IMR-90 (cell line): ENCODE measurements around the gene KLK8. TPM values are rescaled to one million over a fixed set of nuclear protein-coding genes. Genes with fewer than 3 reads are reported as not detected.

Source experiments
- ATAC-seq: fragments of 200-7000 bp; cut with Tn5 transposase; 2 replicates; pipeline ENCODE4 v1.9.1; 2020; ENCODE audit warnings: low read depth, mild to moderate bottlenecking, moderate library complexity
- BruUV-seq: library from RNA; stranded (reverse); fragments of 400-500 nt; replicated peaks from 2 replicates; lab custom pipeline; 2021; lab: Mats Ljungman, UMichigan
- CTCF ChIA-PET: fragments of 300-600 bp; formaldehyde crosslinking; extraction: SDS; loops from one replicate; lab custom pipeline; 2021; ENCODE audit warnings: antibody characterized with exemption; lab: Yijun Ruan, JAX
- POLR2A ChIA-PET: fragments of 300-600 bp; sonication (Branson Sonifier 250); formaldehyde crosslinking; loops from one replicate; lab custom pipeline; 2022; ENCODE audit warnings: antibody characterized with exemption; ENCODE audit not compliant: unreplicated experiment; lab: Charles Lee
- DNase-seq: peaks from one replicate; pipeline ENCODE4 v3.0.0; 2013
- H2AFZ ChIP-seq: replicated peaks from 2 replicates; pipeline ENCODE3; 2013; ENCODE audit warnings: low read length, mild to moderate bottlenecking; ENCODE audit not compliant: poor library complexity
- H2AK5ac ChIP-seq: 2 replicates; pipeline ENCODE4 v1.6.1; 2013; ENCODE audit warnings: low read depth, low read length, inconsistent platforms
- H2AK9ac ChIP-seq: replicated peaks from 2 replicates; pipeline ENCODE3; 2013; ENCODE audit warnings: mild to moderate bottlenecking, low read depth, low read length, moderate library complexity; ENCODE audit not compliant: poor library complexity
- H2BK120ac ChIP-seq: 2 replicates; pipeline ENCODE4 v1.6.1; 2013; ENCODE audit warnings: low read depth, low read length, inconsistent platforms
- H2BK15ac ChIP-seq: 3 replicates; pipeline ENCODE4 v1.6.1; 2013; ENCODE audit warnings: low read depth, low read length, inconsistent platforms
- H2BK20ac ChIP-seq: 2 replicates; pipeline ENCODE4 v1.6.1; 2013; ENCODE audit warnings: low read depth, mild to moderate bottlenecking, inconsistent platforms, low read length, moderate library complexity
- H2BK5ac ChIP-seq: 2 replicates; pipeline ENCODE4 v1.6.1; 2013; ENCODE audit warnings: mild to moderate bottlenecking, low read depth, low read length, inconsistent platforms; ENCODE audit not compliant: poor library complexity, severe bottlenecking
- H3K14ac ChIP-seq: replicated peaks from 2 replicates; pipeline ENCODE4 v1.6.1; 2013; ENCODE audit warnings: low read depth, low read length, inconsistent platforms
- H3K18ac ChIP-seq: 2 replicates; pipeline ENCODE4 v1.6.1; 2013; ENCODE audit warnings: low read depth, low read length, control low read depth
- H3K23ac ChIP-seq: 2 replicates; pipeline ENCODE4 v1.6.1; 2013; ENCODE audit warnings: low read depth, low read length, inconsistent platforms
- H3K27ac ChIP-seq: 2 replicates; pipeline ENCODE4 v1.5.1; 2013; ENCODE audit warnings: mild to moderate bottlenecking, control low read depth, low read length; ENCODE audit not compliant: insufficient read depth
- H3K27me3 ChIP-seq: 2 replicates; pipeline ENCODE4 v1.6.1; 2013; ENCODE audit warnings: low read length; ENCODE audit not compliant: control insufficient read depth, insufficient read depth
- H3K36me3 ChIP-seq: 2 replicates; pipeline ENCODE4 v1.6.1; 2013; ENCODE audit warnings: low read length, mixed read lengths; ENCODE audit not compliant: control insufficient read depth, insufficient read depth
- H3K4ac ChIP-seq: 2 replicates; pipeline ENCODE4 v1.6.1; 2013; ENCODE audit warnings: low read depth, low read length, inconsistent platforms
- H3K4me1 ChIP-seq: 2 replicates; pipeline ENCODE4 v1.6.1; 2013; ENCODE audit warnings: low read length, mixed read lengths; ENCODE audit not compliant: control insufficient read depth, insufficient read depth
- H3K4me2 ChIP-seq: 2 replicates; pipeline ENCODE4 v1.6.1; 2013; ENCODE audit warnings: low read depth, mild to moderate bottlenecking, control low read depth, low read length, moderate library complexity
- H3K4me3 ChIP-seq: 2 replicates; pipeline ENCODE4 v1.5.1; 2013; ENCODE audit warnings: low read depth, mild to moderate bottlenecking, control low read depth, low read length, moderate library complexity; ENCODE audit not compliant: insufficient read depth
- H3K56ac ChIP-seq: 2 replicates; pipeline ENCODE4 v1.6.1; 2013; ENCODE audit warnings: low read length, inconsistent platforms; ENCODE audit not compliant: insufficient read depth; ENCODE audit errors: extremely low read depth
- H3K79me1 ChIP-seq, 2 experiments: 2 replicates each; pipeline ENCODE4 v1.6.1; 2013; ENCODE audit warnings: low read length in 2 of 2, inconsistent platforms in 1 of 2, low read depth in 1 of 2
- H3K9ac ChIP-seq: 2 replicates; pipeline ENCODE4 v1.6.1; 2013; ENCODE audit warnings: low read depth, low read length, control low read depth
- H3K9me1 ChIP-seq: 2 replicates; pipeline ENCODE4 v1.6.1; 2013; ENCODE audit warnings: low read length, inconsistent platforms; ENCODE audit not compliant: insufficient read depth
- H3K9me3 ChIP-seq: 2 replicates; pipeline ENCODE4 v1.6.1; 2013; ENCODE audit warnings: low read length; ENCODE audit not compliant: control insufficient read depth, insufficient read depth
- H4K20me1 ChIP-seq: 2 replicates; pipeline ENCODE4 v1.6.1; 2013; ENCODE audit warnings: low read length, inconsistent platforms; ENCODE audit not compliant: insufficient read depth
- H4K5ac ChIP-seq: 2 replicates; pipeline ENCODE4 v1.6.1; 2013; ENCODE audit warnings: mild to moderate bottlenecking, low read depth, low read length, control low read depth
- H4K8ac ChIP-seq, 2 experiments: 2 replicates each; pipeline ENCODE4 v1.6.1; 2013; ENCODE audit warnings: low read depth in 2 of 2, low read length in 2 of 2, control low read depth in 1 of 2, inconsistent platforms in 1 of 2
- H4K91ac ChIP-seq: 2 replicates; pipeline ENCODE4 v1.6.1; 2013; ENCODE audit warnings: low read depth, low read length, inconsistent platforms; ENCODE audit not compliant: insufficient read depth
- BHLHE40 ChIP-seq: fragments of 150-350 bp; IDR thresholded peaks from 2 replicates; pipeline ENCODE4 v1.6.1; 2016; ENCODE audit warnings: mild to moderate bottlenecking, low read depth, low read length
- CEBPB ChIP-seq: IDR thresholded peaks from 2 replicates; pipeline ENCODE4 v1.6.1; 2012; ENCODE audit warnings: low read depth, low read length, improper control_type of control experiment
- CHD1 ChIP-seq: IDR thresholded peaks from 2 replicates; pipeline ENCODE4 v1.6.1; 2012; ENCODE audit warnings: low read depth, low read length, improper control_type of control experiment
- FOS ChIP-seq: fragments of 150-350 bp; IDR thresholded peaks from 2 replicates; pipeline ENCODE4 v1.6.1; 2016; ENCODE audit warnings: low read depth, low read length
- MAFK ChIP-seq: IDR thresholded peaks from 2 replicates; pipeline ENCODE4 v1.6.1; 2012; ENCODE audit warnings: low read depth, low read length, improper control_type of control experiment
- MAZ ChIP-seq: IDR thresholded peaks from 2 replicates; pipeline ENCODE4 v1.6.1; 2012; ENCODE audit warnings: low read depth, mild to moderate bottlenecking, low read length, improper control_type of control experiment, moderate library complexity, borderline replicate concordance
- MXI1 ChIP-seq: IDR thresholded peaks from 2 replicates; pipeline ENCODE4 v1.6.1; 2012; ENCODE audit warnings: low read depth, mild to moderate bottlenecking, low read length, moderate library complexity, borderline replicate concordance
- NFE2L2 ChIP-seq: fragments of 150-350 bp; IDR thresholded peaks from 2 replicates; pipeline ENCODE4 v1.6.1; 2016; ENCODE audit warnings: low read depth, mild to moderate bottlenecking, low read length
- POLR2A ChIP-seq: IDR thresholded peaks from 2 replicates; pipeline ENCODE4 v1.6.1; 2012; ENCODE audit warnings: mild to moderate bottlenecking, low read depth, low read length
- RAD21 ChIP-seq: IDR thresholded peaks from 2 replicates; pipeline ENCODE4 v1.6.1; 2012; ENCODE audit warnings: low read length, improper control_type of control experiment
- RCOR1 ChIP-seq: IDR thresholded peaks from 2 replicates; pipeline ENCODE4 v1.6.1; 2012; ENCODE audit warnings: mild to moderate bottlenecking, low read length, improper control_type of control experiment; ENCODE audit not compliant: insufficient replicate concordance
- RFX5 ChIP-seq: IDR thresholded peaks from 2 replicates; pipeline ENCODE4 v1.8.0; 2012; ENCODE audit warnings: low read depth, mild to moderate bottlenecking, low read length, moderate library complexity
- SMC3 ChIP-seq: fragments of 150-350 bp; IDR thresholded peaks from 2 replicates; pipeline ENCODE4 v1.6.1; 2016; ENCODE audit warnings: low read depth, mild to moderate bottlenecking, antibody characterized with exemption, low read length, moderate library complexity
- WGBS, 2 experiments: methylation state at CpG; one replicate each; pipeline versions ENCODE4 v1.1.5 to v1.1.7; 2013; ENCODE audit warnings: missing lambda C conversion rate in 2 of 2; ENCODE audit not compliant: insufficient read length in 1 of 2; ENCODE audit errors: extremely low coverage in 2 of 2; 5-methylcytosine and 5-hydroxymethylcytosine counted together
- dilution Hi-C: fragments of 300-500 bp; cut with HindIII; formaldehyde crosslinking; loops from one replicate; pipeline ENCODE4 v1.14.3; 2018; ENCODE audit warnings: low sequenced_read_pairs; ENCODE audit not compliant: unreplicated experiment
- in situ Hi-C: fragments of 300-500 bp; cut with MboI; formaldehyde crosslinking; loops from 3 replicates; pipeline ENCODE4 v1.14.3; 2019; ENCODE audit warnings: low sequenced_read_pairs, inconsistent platforms, mixed read lengths
- intact Hi-C: fragments of 100-400 bp; cut with micrococcal nuclease; formaldehyde crosslinking; loops from 2 replicates; pipeline ENCODE4 v1.10.0; 2022
- polyA plus RNA-seq, 3 experiments: library from polyadenylated mRNA; depleted of rRNA; stranded (reverse); fragments of >200 nt; gene quantifications; 2 replicates each; pipeline ENCODE4 v1.2.3, GENCODE V29; 2012; ENCODE audit warnings: low replicate concordance in 1 of 3
- total RNA-seq: library from RNA; depleted of rRNA; stranded (reverse); fragments of >200 nt; gene quantifications from 2 replicates; pipeline ENCODE4 v1.2.3, GENCODE V29; 2012
- TF ChIP-seq, protein P1 (sequence below): fragments of 150-350 bp; IDR thresholded peaks from 2 replicates; pipeline ENCODE4 v1.6.1; 2016; ENCODE audit warnings: low read depth, mild to moderate bottlenecking, low read length, moderate library complexity, borderline replicate concordance
- TF ChIP-seq, protein P2 (sequence below): fragments of 150-350 bp; IDR thresholded peaks from 2 replicates; pipeline ENCODE4 v1.6.1; 2017; ENCODE audit warnings: mild to moderate bottlenecking, antibody characterized with exemption, low read length, low read depth

The KLK8 gene
- total and polyA plus RNA-seq, 2 of the 4 experiments (the other 2 are of a cell fraction), result not detected

DNA sequence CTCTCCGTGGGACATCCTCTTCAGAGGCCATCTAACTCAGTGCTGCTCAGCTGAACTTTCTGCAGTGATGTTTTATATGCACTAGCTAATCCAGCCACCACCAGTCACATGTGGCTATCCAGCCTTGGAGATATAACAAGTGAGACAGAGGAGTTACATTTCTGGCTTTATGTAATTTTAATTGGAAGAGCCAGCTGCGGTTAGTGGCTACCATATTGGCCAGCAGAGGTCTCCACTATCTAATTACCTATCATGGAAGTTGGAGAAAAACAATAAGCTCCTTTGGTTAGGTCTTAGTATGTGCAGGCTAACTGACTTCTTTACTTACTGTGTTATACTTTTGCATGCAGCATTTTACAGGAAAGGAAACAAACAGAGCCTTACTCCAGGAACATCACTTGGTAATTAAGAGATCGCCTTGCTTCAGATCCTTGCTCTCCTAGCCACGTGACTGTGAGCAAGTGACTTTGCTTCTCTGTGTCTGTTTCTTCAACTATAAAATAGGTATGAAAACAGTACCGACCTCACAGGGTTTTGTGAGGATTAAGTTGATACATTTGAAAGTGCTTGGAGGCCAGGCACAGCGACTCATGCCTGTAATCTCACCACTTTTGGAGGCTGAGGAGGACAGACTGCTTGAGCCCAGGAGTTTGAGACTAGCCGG is 19.7 kb upstream of the KLK8 start:
- no peaks in the 10 kb centered on the region for H4K20me1 ChIP-seq
- in situ Hi-C loops, result no loop called here
- POLR2A ChIA-PET, result no interaction called here
- peaks cover 19% of the 10 kb centered on the region for H3K27me3 ChIP-seq
- no peaks in the 10 kb centered on the region for H3K9me1 ChIP-seq
- H4K91ac ChIP-seq, result no peak overlapping the region
- H4K8ac ChIP-seq, result no peak overlapping the region
- H2AK5ac ChIP-seq, result no peak overlapping the region
- H4K5ac ChIP-seq, result no peak overlapping the region
- no peak overlapping the region for H3K27ac ChIP-seq
- WGBS, 2 experiments, result no CpG with 5 or more reads among the region's 7 CpGs
- H3K9ac ChIP-seq, result no peak overlapping the region
- CTCF ChIA-PET, result interaction anchor here (0.6 to 1.4 kb wide), 6 partner anchors 8 to 481 kb away, joined by 3 to 5 read pairs (median 3); no protein-coding TSS in a partner anchor
- no peaks in the 10 kb centered on the region for H3K4me1 ChIP-seq
- intact Hi-C loops, result loop anchor here (1.0 kb wide), 2 partner anchors 73 to 148 kb away; no protein-coding TSS in a partner anchor
- BruUV-seq, result no TSS peak
- no peak overlapping the region for H3K56ac ChIP-seq
- no peak overlapping the region for H2BK120ac ChIP-seq
- H3K14ac ChIP-seq, result no peak overlapping the region
- H3K23ac ChIP-seq, result no peak overlapping the region
- no peak overlapping the region for H3K4me3 ChIP-seq
- no peak overlapping the region for H3K18ac ChIP-seq
- no peaks in the 10 kb centered on the region for H3K36me3 ChIP-seq
- no peaks in the 10 kb centered on the region for H3K9me3 ChIP-seq
- ATAC-seq, result peak; percentile 76
- no peak overlapping the region for H2BK20ac ChIP-seq
- H2AFZ ChIP-seq, result no peak overlapping the region
- H2BK15ac ChIP-seq, result no peak overlapping the region
- no peaks in the 10 kb centered on the region for H3K79me1 ChIP-seq
- no peak overlapping the region for H3K4ac ChIP-seq
- peak; percentile 51 for DNase-seq
- no peak overlapping the region for H2BK5ac ChIP-seq
- dilution Hi-C loops, result no loop called here
- peak overlapping the region; percentile 46; the same call in 1 of the 2 replicates for H3K4me2 ChIP-seq
- no peak overlapping the region for H2AK9ac ChIP-seq
- TF ChIP-seq FOS, result no peak
- TF ChIP-seq RFX5, result no peak
- no peak for TF ChIP-seq BHLHE40
- TF ChIP-seq CHD1, result no peak
- TF ChIP-seq MAZ, result no peak
- no peak for TF ChIP-seq CEBPB
- TF ChIP-seq POLR2A, result no peak
- TF ChIP-seq RCOR1, result no peak
- TF ChIP-seq, protein P1, sequence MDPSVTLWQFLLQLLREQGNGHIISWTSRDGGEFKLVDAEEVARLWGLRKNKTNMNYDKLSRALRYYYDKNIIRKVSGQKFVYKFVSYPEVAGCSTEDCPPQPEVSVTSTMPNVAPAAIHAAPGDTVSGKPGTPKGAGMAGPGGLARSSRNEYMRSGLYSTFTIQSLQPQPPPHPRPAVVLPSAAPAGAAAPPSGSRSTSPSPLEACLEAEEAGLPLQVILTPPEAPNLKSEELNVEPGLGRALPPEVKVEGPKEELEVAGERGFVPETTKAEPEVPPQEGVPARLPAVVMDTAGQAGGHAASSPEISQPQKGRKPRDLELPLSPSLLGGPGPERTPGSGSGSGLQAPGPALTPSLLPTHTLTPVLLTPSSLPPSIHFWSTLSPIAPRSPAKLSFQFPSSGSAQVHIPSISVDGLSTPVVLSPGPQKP, result no peak
- TF ChIP-seq MAFK, result no peak
- TF ChIP-seq RAD21, result peak; percentile 50
- TF ChIP-seq NFE2L2, result no peak
- TF ChIP-seq, protein P2, sequence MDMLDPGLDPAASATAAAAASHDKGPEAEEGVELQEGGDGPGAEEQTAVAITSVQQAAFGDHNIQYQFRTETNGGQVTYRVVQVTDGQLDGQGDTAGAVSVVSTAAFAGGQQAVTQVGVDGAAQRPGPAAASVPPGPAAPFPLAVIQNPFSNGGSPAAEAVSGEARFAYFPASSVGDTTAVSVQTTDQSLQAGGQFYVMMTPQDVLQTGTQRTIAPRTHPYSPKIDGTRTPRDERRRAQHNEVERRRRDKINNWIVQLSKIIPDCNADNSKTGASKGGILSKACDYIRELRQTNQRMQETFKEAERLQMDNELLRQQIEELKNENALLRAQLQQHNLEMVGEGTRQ, result no peak; the same call in 1 of the 2 replicates
- TF ChIP-seq SMC3, result peak; percentile 62
- TF ChIP-seq MXI1, result no peak
